ENCODE results near the gene NEK1. TPM values are rescaled to one million over a fixed set of nuclear protein-coding genes. Genes with fewer than 3 reads are reported as not detected.
"Not testable (repeated sequence)": the region's sequence is repeated elsewhere in the genome, so short reads cannot be mapped to it uniquely, and the experiment has no call there.

Gene NEK1
- total RNA-seq, 1 experiment from 2014 or later: 8.7 TPM

- H3K9me3 Mint-ChIP-seq (ENCODE audit: unreplicated experiment): no peaks in the 10 kb centered on the region
- no peak overlapping the region for H3K4me3 ChIP-seq (ENCODE audit: low read depth, low read length)
- no peaks in the 10 kb centered on the region for H3K27me3 ChIP-seq (replicated peaks; ENCODE audit: control insufficient read depth, insufficient read depth, low read length)
- intact Hi-C loops (cut with micrococcal nuclease; ENCODE audit: unreplicated experiment): no loop called here
- no TSS peak for BruUV-seq (replicated peaks)
- H3K36me3 Mint-ChIP-seq (ENCODE audit: insufficient read depth, unreplicated experiment): no peaks in the 10 kb centered on the region
- peaks cover 12% of the 10 kb centered on the region for H3K4me1 ChIP-seq
- no peaks in the 10 kb centered on the region for H3K27me3 Mint-ChIP-seq (ENCODE audit: insufficient read depth, unreplicated experiment)
- POLR2A ChIA-PET: no interaction called here
- TF ChIP-seq CTCF (IDR thresholded peaks at IDR 0.05; ENCODE audit: insufficient read depth in 1 of 2, low read depth in 1 of 2, low read length in 1 of 2, severe bottlenecking in 1 of 2, unreplicated experiment in 1 of 2): no peak
- H3K9me3 ChIP-seq: no peaks in the 10 kb centered on the region
- H3K36me3 ChIP-seq (ENCODE audit: control insufficient read depth, insufficient read depth, low read length): no peaks in the 10 kb centered on the region
- peaks cover 8% of the 10 kb centered on the region for H3K4me1 Mint-ChIP-seq (ENCODE audit: low read depth, unreplicated experiment)
- CTCF ChIA-PET: no interaction called here
- H3K27ac Mint-ChIP-seq (ENCODE audit: unreplicated experiment): no peak overlapping the region
- DNase-seq: no peak
- no peak overlapping the region for H3K4me3 Mint-ChIP-seq (ENCODE audit: unreplicated experiment)
These were observed 175.6 kb downstream of the NEK1 start for GRCh38 chr4:169436734-169437133.

GRCh38 chr4:169428376-169428775 is 184.0 kb downstream of the NEK1 start:
- no peak for TF ChIP-seq CTCF (IDR thresholded peaks at IDR 0.05; ENCODE audit: insufficient read depth in 1 of 2, low read depth in 1 of 2, low read length in 1 of 2, severe bottlenecking in 1 of 2, unreplicated experiment in 1 of 2)
- intact Hi-C loops (cut with micrococcal nuclease; ENCODE audit: unreplicated experiment): no loop called here
- no peaks in the 10 kb centered on the region for H3K36me3 ChIP-seq (ENCODE audit: control insufficient read depth, insufficient read depth, low read length)
- CTCF ChIA-PET: no interaction called here
- Mint-ChIP-seq H3K4me3 (ENCODE audit: unreplicated experiment) (no peak overlapping the region), H3K27ac (ENCODE audit: unreplicated experiment) (no peak overlapping the region), H3K36me3 (ENCODE audit: insufficient read depth, unreplicated experiment) (no peaks in the 10 kb centered on the region), H3K27me3 (ENCODE audit: insufficient read depth, unreplicated experiment) (no peaks in the 10 kb centered on the region), H3K9me3 (ENCODE audit: unreplicated experiment) (no peaks in the 10 kb centered on the region), H3K4me1 (ENCODE audit: low read depth, unreplicated experiment) (no peaks in the 10 kb centered on the region)
- no peak overlapping the region for H3K4me3 ChIP-seq (ENCODE audit: low read depth, low read length)
- no peaks in the 10 kb centered on the region for H3K9me3 ChIP-seq
- no peak for DNase-seq
- H3K27me3 ChIP-seq (replicated peaks; ENCODE audit: control insufficient read depth, insufficient read depth, low read length): no peaks in the 10 kb centered on the region
- H3K4me1 ChIP-seq: no peaks in the 10 kb centered on the region
- POLR2A ChIA-PET: no interaction called here
- BruUV-seq (replicated peaks): no TSS peak

- H3K36me3 Mint-ChIP-seq (ENCODE audit: insufficient read depth, unreplicated experiment); intact Hi-C loops (cut with micrococcal nuclease; ENCODE audit: unreplicated experiment); DNase-seq; CTCF ChIA-PET; H3K4me1 Mint-ChIP-seq (ENCODE audit: low read depth, unreplicated experiment); H3K4me3 Mint-ChIP-seq (ENCODE audit: unreplicated experiment); H3K4me1 ChIP-seq; H3K27me3 ChIP-seq (replicated peaks; ENCODE audit: control insufficient read depth, insufficient read depth, low read length); H3K9me3 Mint-ChIP-seq (ENCODE audit: unreplicated experiment); H3K27ac Mint-ChIP-seq (ENCODE audit: unreplicated experiment); H3K27me3 Mint-ChIP-seq (ENCODE audit: insufficient read depth, unreplicated experiment); BruUV-seq (replicated peaks); H3K36me3 ChIP-seq (ENCODE audit: control insufficient read depth, insufficient read depth, low read length); POLR2A ChIA-PET; H3K9me3 ChIP-seq; H3K4me3 ChIP-seq (ENCODE audit: low read depth, low read length): not testable (repeated sequence)
These were observed 184.7 kb downstream of the NEK1 start for GRCh38 chr4:169427727-169428126.

- intact Hi-C loops (cut with micrococcal nuclease; ENCODE audit: unreplicated experiment): no loop called here
- Mint-ChIP-seq H3K27me3 (ENCODE audit: insufficient read depth, unreplicated experiment) (no peaks in the 10 kb centered on the region), H3K9me3 (ENCODE audit: unreplicated experiment) (no peaks in the 10 kb centered on the region), H3K4me3 (ENCODE audit: unreplicated experiment) (no peak overlapping the region), H3K36me3 (ENCODE audit: insufficient read depth, unreplicated experiment) (no peaks in the 10 kb centered on the region), H3K4me1 (ENCODE audit: low read depth, unreplicated experiment) (no peaks in the 10 kb centered on the region), H3K27ac (ENCODE audit: unreplicated experiment) (no peak overlapping the region)
- no peaks in the 10 kb centered on the region for H3K4me1 ChIP-seq
- no peak overlapping the region for H3K4me3 ChIP-seq (ENCODE audit: low read depth, low read length)
- no peaks in the 10 kb centered on the region for H3K36me3 ChIP-seq (ENCODE audit: control insufficient read depth, insufficient read depth, low read length)
- BruUV-seq (replicated peaks): no TSS peak
- ChIA-PET POLR2A (no interaction called here), CTCF (no interaction called here)
- no peak for DNase-seq
- no peaks in the 10 kb centered on the region for H3K9me3 ChIP-seq
- no peak for TF ChIP-seq CTCF (IDR thresholded peaks at IDR 0.05; ENCODE audit: insufficient read depth in 1 of 2, low read depth in 1 of 2, low read length in 1 of 2, severe bottlenecking in 1 of 2, unreplicated experiment in 1 of 2)
- no peaks in the 10 kb centered on the region for H3K27me3 ChIP-seq (replicated peaks; ENCODE audit: control insufficient read depth, insufficient read depth, low read length)
These were observed 192.1 kb downstream of the NEK1 start for GRCh38 chr4:169420291-169420690.
